HUES6 (cell line): ENCODE results near the gene TARBP2.

Source experiments
- H3K27ac ChIP-seq: 2 replicates; pipeline ENCODE4 v1.7.0; 2013; ENCODE audit warnings: low read depth, mild to moderate bottlenecking, low read length, inconsistent platforms
- H3K27me3 ChIP-seq: 2 replicates; pipeline ENCODE4 v1.6.1; 2013; ENCODE audit warnings: low read length; ENCODE audit not compliant: control insufficient read depth, insufficient read depth
- H3K36me3 ChIP-seq: 2 replicates; pipeline ENCODE4 v1.6.1; 2013; ENCODE audit warnings: low read length; ENCODE audit not compliant: control insufficient read depth, insufficient read depth
- H3K4me1 ChIP-seq: 2 replicates; pipeline ENCODE4 v1.6.1; 2013; ENCODE audit warnings: low read length; ENCODE audit not compliant: control insufficient read depth, insufficient read depth
- H3K4me3 ChIP-seq: 2 replicates; pipeline ENCODE4 v1.5.1; 2013; ENCODE audit warnings: low read depth, low read length
- H3K9ac ChIP-seq: one replicate; pipeline ENCODE4 v1.6.1; 2013; ENCODE audit warnings: mild to moderate bottlenecking, low read length
- H3K9me3 ChIP-seq: 2 replicates; pipeline ENCODE4 v1.6.1; 2013; ENCODE audit warnings: low read depth, low read length; ENCODE audit not compliant: control insufficient read depth, insufficient read depth

Gene TARBP2

GRCh38 chr12:53523131-53523530 is 22.0 kb downstream of the TARBP2 start:
- H3K9ac ChIP-seq = no peak overlapping the region
- no peaks in the 10 kb centered on the region for H3K9me3 ChIP-seq
- no peak overlapping the region for H3K27ac ChIP-seq
- peaks cover 40% of the 10 kb centered on the region for H3K36me3 ChIP-seq
- H3K4me3 ChIP-seq = no peak overlapping the region
- H3K4me1 ChIP-seq = no peaks in the 10 kb centered on the region
- H3K27me3 ChIP-seq = no peaks in the 10 kb centered on the region

GRCh38 chr12:53524476-53524875 is 23.4 kb downstream of the TARBP2 start:
- Histone ChIP-seq H3K4me1 (no peaks in the 10 kb centered on the region), H3K9me3 (no peaks in the 10 kb centered on the region), H3K9ac (no peak overlapping the region), H3K36me3 (peaks cover 31% of the 10 kb centered on the region), H3K27me3 (no peaks in the 10 kb centered on the region), H3K4me3 (no peak overlapping the region), H3K27ac (no peak overlapping the region)

GRCh38 chr12:53530061-53530460 is 29.0 kb downstream of the TARBP2 start:
- H3K27ac ChIP-seq = no peak overlapping the region
- no peaks in the 10 kb centered on the region for H3K4me1 ChIP-seq
- H3K36me3 ChIP-seq = peaks cover 41% of the 10 kb centered on the region
- H3K9me3 ChIP-seq = no peaks in the 10 kb centered on the region
- no peak overlapping the region for H3K9ac ChIP-seq
- H3K27me3 ChIP-seq = no peaks in the 10 kb centered on the region
- no peak overlapping the region for H3K4me3 ChIP-seq

- H3K36me3 ChIP-seq = peaks cover 50% of the 10 kb centered on the region
- no peak overlapping the region for H3K27ac ChIP-seq
- H3K9ac ChIP-seq = no peak overlapping the region
- no peak overlapping the region for H3K4me3 ChIP-seq
- H3K9me3 ChIP-seq = no peaks in the 10 kb centered on the region
- H3K27me3 ChIP-seq = no peaks in the 10 kb centered on the region
- no peaks in the 10 kb centered on the region for H3K4me1 ChIP-seq
Measured at GRCh38 chr12:53530920-53531319, 29.8 kb downstream of the TARBP2 start.

- Histone ChIP-seq H3K9ac (no peak overlapping the region), H3K27ac (no peak overlapping the region), H3K36me3 (peaks cover 56% of the 10 kb centered on the region), H3K4me3 (no peak overlapping the region), H3K4me1 (no peaks in the 10 kb centered on the region), H3K9me3 (no peaks in the 10 kb centered on the region), H3K27me3 (no peaks in the 10 kb centered on the region)
Measured at GRCh38 chr12:53532021-53532420, 30.9 kb downstream of the TARBP2 start.

- peaks cover 60% of the 10 kb centered on the region for H3K36me3 ChIP-seq
- no peaks in the 10 kb centered on the region for H3K27me3 ChIP-seq
- no peaks in the 10 kb centered on the region for H3K9me3 ChIP-seq
- H3K4me1 ChIP-seq = no peaks in the 10 kb centered on the region
- no peak overlapping the region for H3K9ac ChIP-seq
- H3K27ac ChIP-seq = no peak overlapping the region
- no peak overlapping the region for H3K4me3 ChIP-seq
Measured at GRCh38 chr12:53532524-53533445, 31.7 kb downstream of the TARBP2 start.

GRCh38 chr12:53533471-53533870 is 32.4 kb downstream of the TARBP2 start:
- Histone ChIP-seq H3K9ac (no peak overlapping the region), H3K27ac (no peak overlapping the region), H3K27me3 (no peaks in the 10 kb centered on the region), H3K4me3 (no peak overlapping the region), H3K9me3 (no peaks in the 10 kb centered on the region), H3K36me3 (peaks cover 60% of the 10 kb centered on the region), H3K4me1 (no peaks in the 10 kb centered on the region)

- Histone ChIP-seq H3K4me1 (no peaks in the 10 kb centered on the region), H3K9me3 (no peaks in the 10 kb centered on the region), H3K4me3 (no peak overlapping the region), H3K36me3 (peaks cover 46% of the 10 kb centered on the region), H3K27ac (no peak overlapping the region), H3K27me3 (no peaks in the 10 kb centered on the region), H3K9ac (no peak overlapping the region)
Measured at GRCh38 chr12:53536962-53537361, 35.9 kb downstream of the TARBP2 start.

- Histone ChIP-seq H3K27me3 (no peaks in the 10 kb centered on the region), H3K9me3 (no peaks in the 10 kb centered on the region), H3K27ac (no peak overlapping the region), H3K4me3 (no peak overlapping the region), H3K9ac (no peak overlapping the region), H3K4me1 (no peaks in the 10 kb centered on the region), H3K36me3 (peaks cover 38% of the 10 kb centered on the region)
Measured at GRCh38 chr12:53538209-53538689, 37.2 kb downstream of the TARBP2 start.

- Histone ChIP-seq H3K36me3 (peaks cover 29% of the 10 kb centered on the region), H3K9ac (no peak overlapping the region), H3K9me3 (no peaks in the 10 kb centered on the region), H3K27ac (no peak overlapping the region), H3K4me1 (peaks cover 3% of the 10 kb centered on the region; the same call in 1 of the 2 replicates), H3K4me3 (no peak overlapping the region), H3K27me3 (no peaks in the 10 kb centered on the region)
Measured at GRCh38 chr12:53539526-53539925, 38.4 kb downstream of the TARBP2 start.

- Histone ChIP-seq H3K36me3 (peaks cover 12% of the 10 kb centered on the region; the same call in 1 of the 2 replicates), H3K4me1 (peaks cover 3% of the 10 kb centered on the region; the same call in 1 of the 2 replicates), H3K9ac (no peak overlapping the region), H3K27me3 (no peaks in the 10 kb centered on the region), H3K27ac (no peak overlapping the region), H3K4me3 (no peak overlapping the region), H3K9me3 (no peaks in the 10 kb centered on the region)
Measured at GRCh38 chr12:53543539-53543938, 42.5 kb downstream of the TARBP2 start.
